ENCODE results near the gene AUTS2.

Gene AUTS2

DNA sequence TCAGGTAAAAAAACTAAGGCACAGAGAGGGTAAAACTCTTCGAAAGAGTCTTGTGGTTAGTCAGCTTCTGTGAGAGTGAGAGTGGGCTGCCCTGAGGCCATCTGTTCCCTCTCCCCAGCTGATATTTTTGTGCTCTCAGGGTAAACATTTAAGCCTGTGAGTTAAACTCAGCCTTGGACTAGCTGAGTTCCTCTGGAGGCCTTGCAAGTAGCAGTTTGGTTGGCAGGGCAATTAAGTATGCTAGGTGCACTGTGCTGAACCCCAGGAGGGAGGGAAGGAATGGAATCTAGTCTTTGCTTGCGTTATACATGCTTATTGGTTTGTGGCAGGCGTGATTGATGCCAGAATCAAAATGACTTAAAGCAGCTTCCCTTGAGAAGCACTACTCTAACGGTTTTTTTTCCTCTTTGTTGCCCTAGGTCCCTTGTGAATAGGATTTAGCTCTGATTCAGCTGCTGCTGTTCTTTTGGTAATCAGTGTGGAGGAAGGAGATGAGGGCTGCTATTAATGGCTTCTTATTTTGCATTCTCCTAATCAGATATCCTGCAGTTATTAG is 140.2 kb downstream of the AUTS2 start:
- no peak for DNase-seq

DNA sequence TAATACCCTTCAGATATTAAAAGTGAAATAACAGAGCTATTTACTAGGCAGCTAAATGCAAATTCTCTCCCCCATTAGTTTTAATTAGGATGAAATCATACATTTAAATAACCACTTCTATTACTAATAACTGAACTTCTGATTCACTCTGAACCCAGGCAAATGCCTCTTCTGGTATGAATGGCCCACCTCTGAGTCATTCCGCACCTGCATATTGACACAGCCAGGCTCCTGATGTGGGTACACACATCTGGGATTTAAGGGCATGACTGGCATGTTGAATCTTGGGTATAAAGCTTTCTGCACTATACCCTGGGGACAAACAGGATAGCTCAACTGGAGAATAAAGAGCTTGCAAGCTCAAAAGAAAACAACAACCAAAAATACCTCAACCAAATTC is 140.9 kb downstream of the AUTS2 start:
- DNase-seq, result no peak

- no peak for DNase-seq
These were observed 141.7 kb downstream of the AUTS2 start for GRCh38 chr7:69739931-69740431.

- no peak for DNase-seq
These were observed 144.0 kb downstream of the AUTS2 start for GRCh38 chr7:69742237-69742636.

DNA sequence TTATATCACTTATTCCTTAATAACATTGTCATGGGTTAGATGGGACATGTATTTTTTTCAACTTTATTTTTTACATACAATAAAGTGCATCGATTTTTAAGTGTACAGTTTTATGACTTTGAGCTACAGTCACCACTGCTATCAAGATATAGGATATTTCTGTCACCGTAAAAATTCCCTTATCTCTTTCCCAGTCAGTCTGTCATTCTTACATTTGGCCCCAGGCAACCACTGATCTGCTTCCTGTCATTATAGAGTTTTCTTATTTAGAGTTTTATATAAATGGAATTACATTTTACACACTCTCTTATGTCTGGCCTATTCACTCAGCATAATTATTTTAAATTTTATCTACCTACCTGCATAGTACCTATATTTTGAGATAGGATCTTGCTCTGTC is 145.2 kb downstream of the AUTS2 start:
- no peak for DNase-seq

DNA sequence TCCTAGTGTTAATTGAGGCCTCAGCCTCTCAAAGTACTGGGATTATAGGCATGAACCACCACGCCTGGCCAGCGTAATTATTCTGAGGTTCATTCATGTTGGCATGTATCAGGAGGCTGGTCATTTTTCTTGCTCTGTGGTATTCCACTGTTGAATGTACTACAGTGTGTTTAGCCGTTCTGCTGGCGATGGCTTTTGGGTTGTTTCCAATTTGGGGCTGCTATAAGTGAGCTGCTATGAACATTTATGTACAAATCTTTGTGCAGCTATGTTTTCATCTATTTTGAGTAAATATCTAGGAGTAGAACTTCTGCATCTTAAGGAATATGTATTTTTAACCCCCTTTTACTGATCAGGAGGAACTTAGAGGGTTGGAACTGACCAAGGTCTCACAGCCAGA is 145.8 kb downstream of the AUTS2 start:
- DNase-seq, result no peak

DNA sequence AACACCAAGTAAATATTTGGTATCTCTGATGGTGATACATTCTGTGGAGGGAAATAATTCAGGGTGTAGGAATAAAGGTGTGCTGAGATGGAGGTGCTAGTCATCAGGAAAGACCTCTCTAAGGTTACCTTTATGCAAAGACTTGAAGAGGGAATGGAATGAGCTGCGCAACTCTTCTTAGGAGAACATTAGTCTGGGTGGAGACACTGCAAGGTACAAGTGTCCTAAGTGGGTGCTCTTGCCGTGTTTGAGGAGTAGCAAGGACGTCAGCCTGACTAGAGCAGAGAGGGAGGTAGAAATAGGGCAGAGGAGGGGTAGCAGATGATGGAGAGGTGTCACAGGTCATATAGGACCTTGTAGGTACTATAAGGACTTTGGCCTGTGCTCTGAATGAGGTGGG is 148.1 kb downstream of the AUTS2 start:
- no peak for DNase-seq

DNA sequence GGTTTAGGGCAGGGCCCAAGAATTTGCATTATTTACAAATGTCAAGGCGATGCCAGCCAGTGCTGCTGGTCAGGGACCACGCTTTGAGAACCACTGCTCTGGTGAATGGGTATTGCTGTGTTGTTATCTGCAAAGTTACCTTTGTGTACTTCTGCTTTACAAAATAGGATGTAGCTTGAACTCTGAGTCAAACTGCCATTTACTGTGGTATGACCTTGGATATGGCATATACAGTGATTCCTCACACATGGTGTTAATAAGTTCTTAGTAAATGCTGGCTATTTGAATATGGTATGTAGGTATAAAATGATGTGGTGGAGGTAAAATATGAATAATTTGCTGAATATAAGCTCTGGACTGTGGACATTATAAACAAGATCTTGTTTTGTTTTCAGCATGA is 148.9 kb downstream of the AUTS2 start:
- DNase-seq, result no peak

DNA sequence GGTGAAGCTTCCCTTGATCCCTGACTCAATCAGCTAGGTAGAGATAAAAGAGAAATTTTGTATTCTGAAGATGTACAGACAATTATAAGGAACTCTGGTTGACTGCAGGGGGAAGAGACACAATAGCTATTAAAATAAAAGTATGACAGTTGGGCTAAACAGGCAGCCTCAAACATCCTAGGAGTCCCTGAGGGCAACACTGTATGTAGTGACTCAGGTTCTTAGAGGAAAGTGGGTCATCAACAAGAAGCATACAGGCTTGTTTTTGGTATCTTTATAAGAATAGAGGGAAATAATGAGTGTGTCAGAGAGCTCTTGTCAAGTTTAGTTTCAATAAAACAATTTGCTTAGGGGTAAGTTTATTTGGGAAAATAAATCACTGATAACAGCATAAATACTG is 150.3 kb downstream of the AUTS2 start:
- DNase-seq, result no peak

DNA sequence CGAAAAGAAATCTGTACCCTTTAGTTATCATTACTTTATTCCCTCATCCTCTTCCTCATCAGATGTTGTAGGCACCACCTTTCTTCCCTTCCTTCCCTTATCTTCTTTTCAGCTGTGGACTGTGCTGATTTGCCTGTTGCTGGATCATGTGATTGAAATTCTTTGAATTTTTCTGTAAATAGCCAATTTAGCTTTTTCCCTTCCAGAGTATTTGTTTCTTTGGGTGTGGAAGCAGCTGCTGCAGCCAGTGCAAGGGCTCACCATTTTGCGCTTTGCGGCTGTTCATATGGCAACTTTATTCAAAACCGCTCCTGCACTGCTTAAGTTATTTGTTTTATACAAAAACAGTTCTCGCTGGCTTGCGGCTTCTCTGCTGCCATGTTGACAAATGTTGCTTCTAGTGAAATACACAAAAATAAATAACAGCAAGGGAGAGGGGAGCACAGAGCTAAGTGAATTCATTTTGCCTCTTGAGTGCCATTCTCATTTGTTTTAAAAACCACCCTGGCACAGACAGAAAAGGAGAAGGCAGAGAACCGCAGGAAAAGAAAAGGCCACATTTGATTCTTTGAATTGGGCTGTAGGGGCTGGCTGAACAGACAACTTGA is 151.2 kb downstream of the AUTS2 start:
- no peak for DNase-seq

- DNase-seq, result no peak
These were observed 151.7 kb downstream of the AUTS2 start for GRCh38 chr7:69749994-69750393.

DNA sequence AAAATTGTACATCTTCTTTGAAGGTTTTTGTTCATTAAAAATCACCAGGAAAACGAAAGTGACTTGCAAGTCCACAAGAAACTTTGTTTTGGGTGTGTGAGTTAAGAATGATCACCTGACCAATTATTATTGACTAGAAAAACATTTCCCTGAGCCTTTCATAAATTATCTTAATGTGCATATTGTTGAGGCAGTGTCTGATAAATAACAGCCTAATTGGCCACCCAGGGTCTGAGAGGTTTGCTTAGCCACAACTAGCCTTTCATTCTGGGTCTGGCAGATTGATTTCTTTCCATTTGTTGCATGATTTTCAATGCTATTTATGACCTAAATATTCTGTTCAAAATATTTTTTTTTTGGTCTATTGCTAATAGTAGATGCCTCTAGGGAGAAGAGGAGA is 152.8 kb downstream of the AUTS2 start:
- no peak for DNase-seq

- no peak for DNase-seq
These were observed 155.7 kb downstream of the AUTS2 start for GRCh38 chr7:69753981-69754380.

GRCh38 chr7:69754476-69754875 is 156.2 kb downstream of the AUTS2 start:
- no peak for DNase-seq

DNA sequence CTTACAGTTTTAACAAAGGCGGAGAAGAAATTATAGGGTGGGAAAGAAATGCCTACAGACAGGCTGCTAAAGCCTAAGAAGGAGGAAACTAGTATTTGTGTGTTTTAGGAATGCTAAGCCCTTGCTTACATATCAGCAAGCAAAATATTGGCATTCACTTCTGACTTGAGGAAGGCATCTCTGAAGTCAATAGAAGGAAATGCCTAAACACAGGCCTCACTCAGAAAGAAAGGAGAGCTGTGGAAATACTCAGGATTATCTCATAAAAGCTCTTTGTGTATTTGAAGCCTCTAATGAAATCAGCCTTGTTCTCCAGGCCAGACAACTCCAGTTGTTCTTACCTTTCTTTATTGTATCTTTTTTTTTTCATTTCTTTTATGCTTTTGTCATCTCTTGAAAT is 158.0 kb downstream of the AUTS2 start:
- no peak for DNase-seq

- DNase-seq, result no peak
These were observed 159.3 kb downstream of the AUTS2 start for GRCh38 chr7:69757528-69757927.

- no peak for DNase-seq
These were observed 159.7 kb downstream of the AUTS2 start for GRCh38 chr7:69757981-69758430.

- no peak for DNase-seq
These were observed 161.1 kb downstream of the AUTS2 start for GRCh38 chr7:69759373-69759772.

DNA sequence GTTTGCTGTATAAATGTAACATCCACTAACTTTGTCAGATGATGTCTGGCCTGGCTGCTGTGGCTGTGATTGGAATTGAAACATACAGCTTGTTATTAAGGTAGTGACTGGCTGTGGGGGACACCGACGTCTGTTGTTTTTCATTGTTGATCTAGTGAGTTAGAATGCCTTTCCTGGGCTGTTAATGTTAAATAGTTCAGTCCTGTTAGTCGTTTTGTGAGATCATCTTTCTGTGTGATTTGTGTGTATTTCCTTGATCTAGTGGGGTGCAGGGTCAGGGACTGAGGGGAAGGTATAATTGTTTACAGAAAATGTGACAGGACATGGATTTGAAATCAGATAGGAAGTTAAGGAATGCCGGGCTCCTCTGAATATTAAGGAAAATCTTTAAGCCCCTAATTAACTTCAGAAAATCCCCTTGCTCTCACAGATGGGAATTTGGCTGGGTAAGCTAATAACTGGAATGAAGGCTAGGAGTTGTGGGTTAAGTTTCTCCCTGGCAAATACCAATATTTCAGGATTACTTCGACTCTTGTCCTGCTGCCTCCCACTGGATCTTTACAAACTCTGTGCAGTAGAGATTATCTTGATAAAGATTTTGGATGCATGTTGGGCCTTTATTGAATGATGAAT is 163.1 kb downstream of the AUTS2 start:
- DNase-seq, result no peak

DNA sequence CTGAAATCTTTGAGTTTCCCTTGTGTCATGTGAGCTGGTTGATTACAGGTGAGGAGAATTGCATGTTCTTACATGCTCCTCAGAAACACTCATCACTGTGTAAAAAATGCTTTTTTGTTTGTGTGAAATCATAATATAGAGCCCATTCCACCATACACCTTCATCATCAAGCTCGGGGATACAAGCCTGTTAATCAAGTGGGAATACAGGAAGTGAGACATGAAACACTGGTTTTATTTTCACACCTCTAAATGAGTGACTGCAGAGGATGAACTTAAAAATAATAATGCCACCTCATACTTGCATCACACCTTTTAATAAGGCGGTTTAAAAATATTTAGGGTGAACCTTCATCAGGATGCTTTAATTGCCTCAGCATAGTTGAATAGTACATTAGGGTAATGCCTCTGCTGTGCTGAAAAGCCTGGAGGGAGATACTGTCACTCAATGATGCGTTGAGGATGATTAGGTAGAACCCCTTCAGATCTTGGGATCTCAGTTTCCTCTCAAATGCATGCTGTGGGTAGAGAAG is 164.6 kb downstream of the AUTS2 start:
- no peak for DNase-seq

DNA sequence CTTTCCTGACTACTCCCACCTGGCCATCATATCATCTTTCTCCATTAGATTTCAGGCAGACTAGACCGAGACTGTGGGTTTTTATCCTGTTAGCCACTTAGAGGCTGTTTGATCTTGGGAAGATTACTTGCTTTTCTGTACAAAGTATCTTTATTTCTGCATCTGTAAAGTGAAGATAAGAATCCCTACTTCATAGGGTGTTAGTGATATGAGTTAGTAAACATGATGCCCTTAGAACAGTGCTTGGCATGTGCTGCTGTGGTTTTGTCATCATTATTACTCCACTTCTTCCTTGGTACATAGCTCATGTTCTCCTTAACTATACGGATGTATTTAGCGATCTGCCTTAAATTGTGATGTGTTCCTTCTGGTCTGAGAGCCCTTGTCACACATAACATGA is 165.2 kb downstream of the AUTS2 start:
- no peak for DNase-seq

DNA sequence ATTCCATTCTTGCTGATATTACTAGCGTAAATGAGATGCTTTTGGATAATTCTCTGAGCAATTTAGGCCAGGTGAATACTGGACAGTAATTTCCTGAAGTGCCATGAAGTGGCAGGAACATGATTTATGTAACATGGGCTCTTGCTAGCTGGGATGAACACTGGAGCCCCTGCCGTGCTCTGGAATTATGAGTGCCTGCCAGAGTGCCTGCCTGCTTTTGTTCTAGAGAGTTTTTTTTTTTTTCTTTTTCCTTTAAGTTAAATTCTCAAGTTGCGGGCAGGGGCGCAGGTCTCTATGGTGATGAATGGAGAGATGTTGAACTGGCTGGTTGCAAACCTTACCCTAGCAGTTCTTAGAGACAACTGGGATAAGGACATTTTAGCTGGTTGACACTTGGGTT is 165.9 kb downstream of the AUTS2 start:
- no peak for DNase-seq

GRCh38 chr7:69764681-69765080 is 166.4 kb downstream of the AUTS2 start:
- DNase-seq, result no peak

DNA sequence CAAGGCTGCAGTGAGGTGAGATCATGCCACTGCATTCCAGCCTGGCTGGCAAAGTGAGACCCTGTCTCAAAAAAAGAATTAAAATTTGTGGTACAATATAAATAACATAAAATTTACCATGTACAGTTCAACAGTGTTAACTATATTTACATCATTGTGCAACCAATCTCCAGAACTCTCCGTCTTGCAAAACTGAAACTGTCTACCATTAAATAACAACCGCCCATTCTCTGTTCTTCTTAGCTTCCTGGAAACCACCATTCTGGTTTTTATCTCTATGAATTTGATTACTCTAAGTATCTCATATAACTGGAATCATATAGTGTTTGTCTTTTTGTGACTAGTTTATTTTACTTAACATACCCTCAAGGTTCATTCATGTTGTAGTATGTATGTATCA is 167.6 kb downstream of the AUTS2 start:
- DNase-seq, result no peak

Data from stimulated activated CD4-positive, alpha-beta T cell treated with anti-CD3 and anti-CD28 coated beads, Interleukin-4, amount 100 ng/mL, for 1 hour (primary cell).